Right lobe of liver (tissue), 6 donors: Measurements from ENCODE around the gene ANKRD66. TPM values are rescaled to one million over a fixed set of nuclear protein-coding genes. Genes with fewer than 3 reads are reported as not detected.

Experiments used
- ATAC-seq, 4 donors: fragments of 200-7000 bp; cut with Tn5 transposase; one replicate each; pipeline ENCODE4 v1.9.1; 2020; ENCODE audit warnings: mild to moderate bottlenecking in 4 of 4, moderate library complexity in 4 of 4
- DNase-seq, 3 donors: peaks; one replicate each; pipeline ENCODE4 v3.0.0-alpha.2; 2020
- H3K27ac ChIP-seq, 3 donors: fragments of 200-600 bp; one replicate each; pipeline ENCODE4 v1.8.0; 2022
- H3K27me3 ChIP-seq, 2 donors: fragments of 200-600 bp; one replicate each; pipeline ENCODE4 v1.8.0; 2022
- H3K36me3 ChIP-seq, 4 donors: fragments of 200-600 bp; sonication (generic) in 1 of 4; one replicate each; pipeline versions ENCODE4 v1.5.1 to v1.8.0; 2017 to 2022; ENCODE audit warnings: control low read depth in 1 of 4
- H3K4me1 ChIP-seq, 4 donors: fragments of 200-600 bp; sonication (generic) in 1 of 4; one replicate each; pipeline versions ENCODE4 v1.5.1 to v1.8.0; 2017 to 2022; ENCODE audit warnings: control low read depth in 1 of 4
- H3K4me3 ChIP-seq, 3 donors: fragments of 200-600 bp; one replicate each; pipeline ENCODE4 v1.8.0; 2022
- H3K9me3 ChIP-seq, 4 donors: fragments of 200-600 bp; sonication (generic) in 1 of 4; one replicate each; pipeline versions ENCODE4 v1.5.1 to v1.8.0; 2017 to 2022; ENCODE audit warnings: control low read depth in 1 of 4
- POLR2A ChIP-seq: fragments of 450-650 bp; IDR thresholded peaks from one replicate; pipeline ENCODE4 v1.6.1; 2017; ENCODE audit warnings: antibody characterized with exemption, mild to moderate bottlenecking
- WGBS: methylation state at CpG from one replicate; pipeline ENCODE4 v1.1.6; 2018; ENCODE audit warnings: low coverage, low lambda C conversion rate; ENCODE audit not compliant: insufficient coverage; ENCODE audit errors: missing lambda C conversion rate; 5-methylcytosine and 5-hydroxymethylcytosine counted together
- intact Hi-C, 2 donors: fragments of 100-400 bp; cut with DNase I; formaldehyde crosslinking; loops; one replicate each; pipeline versions ENCODE4 v1.11.2 to v1.14.1; 2022
- total RNA-seq, 6 experiments: library from RNA; depleted of rRNA in 2 of 6; stranded (reverse); fragments of >200 nt in 2 of 6; fragmentation: NEBNext Ultra II Directional in 3 of 6; extraction: Animal tissue kit (Norgen Biotek cat#: 25700) in 3 of 6; gene quantifications; one replicate each; pipeline versions ENCODE4 v1.1.0 to v1.2.4, GENCODE V29; 2016 to 2023
- TF ChIP-seq, protein P1 (sequence below), 4 donors: fragments of 200-600 bp in 3 of 4; fragments of 450-650 bp in 1 of 4; IDR thresholded peaks; one replicate each; pipeline versions ENCODE4 v1.5.1 to v1.8.0; 2016 to 2022; ENCODE audit warnings: antibody characterized with exemption in 4 of 4, mild to moderate bottlenecking in 2 of 4
- donor health status: DM: no; HTN: yes; CAD: no.
- donor health status: DM: no; HTN: no; CAD: no.
- donor health status: DM: no; HTN: no; CAD: no.
- donor health status: DM: no; HTN: yes; CAD: no.
- donor health status: DM: no; HTN: yes; CAD: no.

ANKRD66 gene
- total RNA-seq, 6 experiments from 2014 or later: not detected

GRCh38 chr6:46795816-46796215 is 49.1 kb downstream of the ANKRD66 start:
- 66% methylated on average over 3 of the region's 3 CpGs for WGBS
- Histone ChIP-seq H3K36me3 (no peaks in the 10 kb centered on the region), H3K27ac (no peak overlapping the region), H3K4me3 (no peak overlapping the region), H3K9me3 (no peaks in the 10 kb centered on the region), H3K4me1 (no peaks in the 10 kb centered on the region), H3K27me3 (no peaks in the 10 kb centered on the region)
- TF ChIP-seq, protein P1, sequence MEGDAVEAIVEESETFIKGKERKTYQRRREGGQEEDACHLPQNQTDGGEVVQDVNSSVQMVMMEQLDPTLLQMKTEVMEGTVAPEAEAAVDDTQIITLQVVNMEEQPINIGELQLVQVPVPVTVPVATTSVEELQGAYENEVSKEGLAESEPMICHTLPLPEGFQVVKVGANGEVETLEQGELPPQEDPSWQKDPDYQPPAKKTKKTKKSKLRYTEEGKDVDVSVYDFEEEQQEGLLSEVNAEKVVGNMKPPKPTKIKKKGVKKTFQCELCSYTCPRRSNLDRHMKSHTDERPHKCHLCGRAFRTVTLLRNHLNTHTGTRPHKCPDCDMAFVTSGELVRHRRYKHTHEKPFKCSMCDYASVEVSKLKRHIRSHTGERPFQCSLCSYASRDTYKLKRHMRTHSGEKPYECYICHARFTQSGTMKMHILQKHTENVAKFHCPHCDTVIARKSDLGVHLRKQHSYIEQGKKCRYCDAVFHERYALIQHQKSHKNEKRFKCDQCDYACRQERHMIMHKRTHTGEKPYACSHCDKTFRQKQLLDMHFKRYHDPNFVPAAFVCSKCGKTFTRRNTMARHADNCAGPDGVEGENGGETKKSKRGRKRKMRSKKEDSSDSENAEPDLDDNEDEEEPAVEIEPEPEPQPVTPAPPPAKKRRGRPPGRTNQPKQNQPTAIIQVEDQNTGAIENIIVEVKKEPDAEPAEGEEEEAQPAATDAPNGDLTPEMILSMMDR (IDR thresholded peaks at IDR 0.05): no peak
- TF ChIP-seq POLR2A: no peak
- no peak for ATAC-seq
- intact Hi-C loops: no loop called here
- DNase-seq: no peak

- intact Hi-C loops: no loop called here
- no peak for DNase-seq
- Histone ChIP-seq H3K36me3 (no peaks in the 10 kb centered on the region), H3K27me3 (no peaks in the 10 kb centered on the region), H3K9me3 (no peaks in the 10 kb centered on the region), H3K4me3 (no peak overlapping the region), H3K27ac (no peak overlapping the region), H3K4me1 (no peaks in the 10 kb centered on the region)
- WGBS: 27% methylated on average over 5 of the region's 5 CpGs
- no peak for TF ChIP-seq POLR2A
- TF ChIP-seq, protein P1 (IDR thresholded peaks at IDR 0.05): no peak
- ATAC-seq: no peak
These were observed 50.3 kb downstream of the ANKRD66 start for GRCh38 chr6:46796848-46797580.

GRCh38 chr6:46799657-46800056 is 52.9 kb downstream of the ANKRD66 start:
- ATAC-seq: no peak
- H3K4me3 ChIP-seq: no peak overlapping the region

GRCh38 chr6:46808806-46809205 is 62.1 kb downstream of the ANKRD66 start:
- Histone ChIP-seq H3K27ac (no peak overlapping the region), H3K4me1 (no peaks in the 10 kb centered on the region), H3K36me3 (no peaks in the 10 kb centered on the region), H3K27me3 (no peaks in the 10 kb centered on the region), H3K9me3 (no peaks in the 10 kb centered on the region), H3K4me3 (no peak overlapping the region)
- intact Hi-C loops: no loop called here
- ATAC-seq: peak in 1 of 4 donors; percentile 48
- TF ChIP-seq POLR2A: no peak
- TF ChIP-seq, protein P1 (IDR thresholded peaks at IDR 0.05): no peak
- no peak for DNase-seq
- WGBS: 57% methylated on average over 1 of the region's 1 CpG

More at GRCh38 chr6:46799657-46800056, 52.9 kb downstream of the ANKRD66 start:
- 50% methylated on average over 1 of the region's 1 CpG for WGBS
- no peaks in the 10 kb centered on the region for H3K27me3 ChIP-seq
- TF ChIP-seq, protein P1 (IDR thresholded peaks at IDR 0.05): no peak
- TF ChIP-seq POLR2A: no peak
- no peak for DNase-seq
- H3K27ac ChIP-seq: no peak overlapping the region
- H3K4me1 ChIP-seq: no peaks in the 10 kb centered on the region
- intact Hi-C loops: no loop called here
- H3K9me3 ChIP-seq: no peaks in the 10 kb centered on the region
- H3K36me3 ChIP-seq: no peaks in the 10 kb centered on the region

Other genes with a start within 250 kb of the ANKRD66 start
- 10 to 100 TPM; 21.2 to 59.7 (median 37.2) TPM for gene CYP39A1, start 94.1 kb upstream of the ANKRD66 start, total RNA-seq
- 10 to 100 TPM in 5 of 6 experiments, 1 to 10 TPM in 1; 8.8 to 21.0 (median 14.2) TPM for gene SLC25A27, start 94.0 kb upstream of the ANKRD66 start, total RNA-seq
- gene TDRD6, start 59.0 kb upstream of the ANKRD66 start, total RNA-seq: 1 to 10 TPM in 2 of 6 experiments, under 1 TPM in 4; 0.13 to 1.4 (median 0.72) TPM
- 1 to 10 TPM in 5 of 6 experiments, under 1 TPM in 1; 0.92 to 7.4 (median 1.6) TPM for gene PLA2G7, start 11.6 kb upstream of the ANKRD66 start, total RNA-seq
- under 1 TPM in 2 of 6 experiments, not detected in 4; 0.07 to 0.18 TPM for gene MEP1A, start 46.5 kb downstream of the ANKRD66 start, total RNA-seq
- 10 to 100 TPM in 3 of 6 experiments, 1 to 10 TPM in 3; 6.5 to 14.6 (median 10.7) TPM for gene ADGRF5, start 175.0 kb downstream of the ANKRD66 start, total RNA-seq